ENCODE data around the gene SPACDR. TPM values are rescaled to one million over a fixed set of nuclear protein-coding genes. Genes with fewer than 3 reads are reported as not detected.

The SPACDR gene
- total and polyA plus RNA-seq, 2 experiments from 2014 or later: 0.42 to 0.52 TPM

- no peaks in the 10 kb centered on the region for H3K27me3 ChIP-seq (ENCODE audit: insufficient read depth)
- no peaks in the 10 kb centered on the region for H4K20me1 ChIP-seq (replicated peaks; ENCODE audit: insufficient read depth)
- H3K4me3 Mint-ChIP-seq: no peak overlapping the region
- no peaks in the 10 kb centered on the region for H3F3A ChIP-seq (replicated peaks; ENCODE audit: low read depth)
- TF ChIP-seq STAT1 (IDR thresholded peaks at IDR 0.05; ENCODE audit: unreplicated experiment) (no peak), NANOG (IDR thresholded peaks at IDR 0.05; ENCODE audit: borderline replicate concordance) (no peak), ETS1 (IDR thresholded peaks at IDR 0.05) (no peak), REST (IDR thresholded peaks at IDR 0.05; ENCODE audit: unreplicated experiment) (no peak), CTCF (conservative IDR thresholded peaks at IDR 0.05; ENCODE audit: low read depth in 2 of 2) (peak; percentile 73 to 82)
- ATAC-seq (peak; percentile 93), DNase-seq (ENCODE audit: low spot score) (peak; percentile 89)
- no peak overlapping the region for H3K27ac Mint-ChIP-seq
- no peak overlapping the region for H3K27ac ChIP-seq (ENCODE audit: low read depth)
- no peaks in the 10 kb centered on the region for H3K9me3 Mint-ChIP-seq
- no peak overlapping the region for H3K4me2 ChIP-seq
- no peaks in the 10 kb centered on the region for H3K36me3 ChIP-seq (ENCODE audit: insufficient read depth)
- H3K9me2 ChIP-seq (ENCODE audit: insufficient read depth): no peaks in the 10 kb centered on the region
- H3K36me3 Mint-ChIP-seq (ENCODE audit: low read depth): no peaks in the 10 kb centered on the region
- H3K4me3 ChIP-seq: no peak overlapping the region
- H2AFZ ChIP-seq: no peak overlapping the region
- H3K27me3 Mint-ChIP-seq (ENCODE audit: insufficient read depth, low read depth, poor library complexity): no peaks in the 10 kb centered on the region
- peaks cover 3% of the 10 kb centered on the region; the same call in 1 of the 3 replicates for H3K4me1 Mint-ChIP-seq
- H3K4me1 ChIP-seq (ENCODE audit: insufficient read depth): no peaks in the 10 kb centered on the region
- no peaks in the 10 kb centered on the region for H3K79me2 ChIP-seq (replicated peaks; ENCODE audit: insufficient read depth)
These were observed 56.5 kb downstream of the SPACDR start for GRCh38 chr7:100407285-100408180.

- H3K27me3 ChIP-seq (ENCODE audit: insufficient read depth): no peaks in the 10 kb centered on the region
- H3K4me3 ChIP-seq: no peak overlapping the region
- no peak overlapping the region for H3K4me2 ChIP-seq
- H3K27ac ChIP-seq (ENCODE audit: low read depth): no peak overlapping the region
- no peak overlapping the region for H3K4me3 Mint-ChIP-seq
- H3F3A ChIP-seq (replicated peaks; ENCODE audit: low read depth): no peaks in the 10 kb centered on the region
- H3K27ac Mint-ChIP-seq: no peak overlapping the region
- H3K9me3 Mint-ChIP-seq: no peaks in the 10 kb centered on the region
- DNase-seq (ENCODE audit: low spot score) (no peak), ATAC-seq (no peak)
- no peaks in the 10 kb centered on the region for H3K4me1 ChIP-seq (ENCODE audit: insufficient read depth)
- no peaks in the 10 kb centered on the region for H4K20me1 ChIP-seq (replicated peaks; ENCODE audit: insufficient read depth)
- H3K36me3 ChIP-seq (ENCODE audit: insufficient read depth): no peaks in the 10 kb centered on the region
- H2AFZ ChIP-seq: no peak overlapping the region
- H3K27me3 Mint-ChIP-seq (ENCODE audit: insufficient read depth, low read depth, poor library complexity): no peaks in the 10 kb centered on the region
- H3K9me2 ChIP-seq (ENCODE audit: insufficient read depth): no peaks in the 10 kb centered on the region
- H3K79me2 ChIP-seq (replicated peaks; ENCODE audit: insufficient read depth): no peaks in the 10 kb centered on the region
- H3K36me3 Mint-ChIP-seq (ENCODE audit: low read depth): no peaks in the 10 kb centered on the region
- H3K4me1 Mint-ChIP-seq: peaks cover 3% of the 10 kb centered on the region; the same call in 1 of the 3 replicates
- no peak for TF ChIP-seq ZNF462 (CRISPR knock-in tag; IDR thresholded peaks at IDR 0.05)
- no peak for TF ChIP-seq STAT1 (IDR thresholded peaks at IDR 0.05; ENCODE audit: unreplicated experiment)
These were observed 57.3 kb downstream of the SPACDR start for GRCh38 chr7:100406767-100407166.

Data from GM23338 (cell line).